Endothelial cell of umbilical vein (primary cell): Measurements from ENCODE around the gene CNTNAP2.

Source experiments
- CTCF ChIP-seq, 2 donors: IDR thresholded peaks; 1 replicate in 1 of 2; 2 replicates in 1 of 2; pipeline ENCODE4 v1.5.1; 2011; ENCODE audit warnings: low read length in 2 of 2, mild to moderate bottlenecking in 2 of 2, moderate library complexity in 2 of 2, control low read depth in 1 of 2, inconsistent platforms in 1 of 2, low read depth in 1 of 2; ENCODE audit not compliant: insufficient read depth in 1 of 2; ENCODE audit errors: extremely low read depth in 1 of 2
- EZH2 ChIP-seq: IDR thresholded peaks from 2 replicates; pipeline ENCODE4 v1.6.1; 2012; ENCODE audit warnings: borderline replicate concordance, low read depth, mild to moderate bottlenecking, moderate library complexity, low read length, inconsistent platforms; ENCODE audit not compliant: severe bottlenecking
- FOS ChIP-seq: IDR thresholded peaks from 2 replicates; pipeline ENCODE4 v1.6.1; 2011; ENCODE audit warnings: mild to moderate bottlenecking, low read length, moderate library complexity, borderline replicate concordance; ENCODE audit not compliant: insufficient read depth
- GATA2 ChIP-seq: IDR thresholded peaks from 2 replicates; pipeline ENCODE4 v1.7.0; 2011; ENCODE audit warnings: low read depth, mild to moderate bottlenecking, moderate library complexity, mixed read lengths, low read length; ENCODE audit not compliant: insufficient read length, insufficient read depth
- JUN ChIP-seq: IDR thresholded peaks from 2 replicates; pipeline ENCODE4 v1.6.1; 2011; ENCODE audit warnings: borderline replicate concordance, low read depth; ENCODE audit not compliant: insufficient read length, insufficient read depth
- MAX ChIP-seq: IDR thresholded peaks from 2 replicates; pipeline ENCODE4 v1.6.1; 2011; ENCODE audit not compliant: insufficient read depth, insufficient read length
- MYC ChIP-seq: IDR thresholded peaks from one replicate; pipeline ENCODE4 v1.6.1; 2011; ENCODE audit warnings: mild to moderate bottlenecking, low read depth, low read length
- POLR2A ChIP-seq: IDR thresholded peaks from 2 replicates; pipeline ENCODE4 v1.6.1; 2012; ENCODE audit warnings: low read depth, mild to moderate bottlenecking, control low read depth, low read length
- POLR2AphosphoS5 ChIP-seq: IDR thresholded peaks from 2 replicates; pipeline ENCODE4 v1.6.1; 2012; ENCODE audit warnings: low read depth, mild to moderate bottlenecking, control low read depth, low read length, moderate library complexity; ENCODE audit not compliant: insufficient read depth

GRCh38 chr7:146138926-146139325 lies 22.3 kb downstream of the CNTNAP2 start:
- no peak for TF ChIP-seq EZH2
- no peak for TF ChIP-seq CTCF (IDR thresholded peaks at IDR 0.05; ENCODE audit: extremely low read depth in 1 of 2, insufficient read depth in 1 of 2, low read depth in 1 of 2, low read length in 2 of 2)
- TF ChIP-seq POLR2A = no peak
- TF ChIP-seq POLR2AphosphoS5 = no peak
- TF ChIP-seq JUN = no peak
- no peak for TF ChIP-seq MAX
- TF ChIP-seq FOS = no peak
- no peak for TF ChIP-seq MYC
- TF ChIP-seq GATA2 = no peak
